ENCODE results near the gene TMPRSS2.

DNA sequence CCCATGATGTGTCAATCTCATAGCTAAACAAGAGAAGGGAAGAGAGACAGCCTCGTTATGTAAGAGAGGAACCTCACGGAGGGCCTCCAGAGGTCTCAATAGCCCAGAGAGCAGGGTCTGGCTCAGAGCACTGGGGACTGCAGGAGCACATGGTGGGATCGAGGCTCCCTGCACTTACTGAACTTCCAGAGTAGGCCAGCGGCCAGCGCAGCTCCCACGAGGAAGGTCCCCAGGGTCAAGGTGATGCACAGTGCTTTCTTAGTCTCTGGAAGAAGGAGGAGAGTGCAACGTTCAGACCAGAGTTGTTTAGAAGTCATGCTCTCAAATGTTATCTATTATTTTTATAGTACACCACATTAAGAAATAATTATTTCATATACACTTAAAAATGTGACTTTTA lies 18.6 kb downstream of the TMPRSS2 start:
- no peak for TF ChIP-seq CTCF (IDR thresholded peaks at IDR 0.05)
- no peak for TF ChIP-seq POLR2AphosphoS5 (IDR thresholded peaks at IDR 0.05)
- TF ChIP-seq POLR2A (IDR thresholded peaks at IDR 0.05), result no peak

Measured in gastroesophageal sphincter (tissue), 3 donors.